Endometrial microvascular endothelial cells (primary cell): Measurements from ENCODE around the gene PTGDR. TPM values are rescaled to one million over a fixed set of nuclear protein-coding genes. Genes with fewer than 3 reads are reported as not detected.

ENCODE experiments used
- in situ Hi-C: cut with HindIII; loops from 2 replicates; pipeline ENCODE4 v1.10.0; 2017; ENCODE audit warnings: low sequenced_read_pairs, low pct_unique_long_range_greater_than_20kb; ENCODE audit errors: inconsistent ontology term
- total RNA-seq: library from RNA; depleted of rRNA; stranded (reverse); fragments of >200 nt; gene quantifications from one replicate; pipeline ENCODE4 v1.2.3, GENCODE V29; 2015; ENCODE audit errors: inconsistent ontology term

PTGDR gene
- total RNA-seq, result not detected

- in situ Hi-C loops, result no loop called here
Observed at GRCh38 chr14:52267501-52268278, at the start of gene PTGDR. TSS of gene PTGDR (plus strand) at chr14:52267698. CDS start at chr14:52267815, 117 bp downstream.

- in situ Hi-C loops, result no loop called here
Observed at GRCh38 chr14:52219488-52220084, 47.9 kb upstream of the PTGDR start.

GRCh38 chr14:52220924-52221811 is 46.3 kb upstream of the PTGDR start:
- in situ Hi-C loops, result no loop called here

DNA sequence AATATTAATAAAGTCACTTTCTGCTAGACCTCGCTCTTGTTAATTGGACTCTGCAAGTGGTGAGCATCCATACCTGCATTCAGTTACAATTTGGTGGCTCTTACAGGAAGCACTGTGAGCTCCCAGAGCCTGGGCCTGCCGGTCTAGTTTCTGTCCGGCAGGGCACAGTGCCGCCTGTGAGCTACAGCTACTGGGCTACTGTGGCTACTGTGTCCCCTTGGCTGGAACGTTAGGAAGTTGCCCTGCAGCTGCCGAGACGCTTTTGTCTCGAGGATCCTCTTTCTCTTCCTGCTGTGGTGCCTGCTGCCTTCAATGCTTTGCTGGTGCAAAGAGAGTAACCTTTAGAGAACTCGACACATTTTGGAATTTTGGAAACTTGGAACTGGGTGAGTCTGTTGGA is 44.6 kb upstream of the PTGDR start:
- in situ Hi-C loops, result no loop called here

- in situ Hi-C loops, result no loop called here
Observed at GRCh38 chr14:52227619-52228222, 39.8 kb upstream of the PTGDR start.

- in situ Hi-C loops, result no loop called here
Observed at GRCh38 chr14:52233693-52234092, 33.8 kb upstream of the PTGDR start.

- in situ Hi-C loops, result no loop called here
Observed at GRCh38 chr14:52235434-52235833, 32.1 kb upstream of the PTGDR start.

GRCh38 chr14:52235866-52236510 is 31.5 kb upstream of the PTGDR start:
- in situ Hi-C loops, result no loop called here

DNA sequence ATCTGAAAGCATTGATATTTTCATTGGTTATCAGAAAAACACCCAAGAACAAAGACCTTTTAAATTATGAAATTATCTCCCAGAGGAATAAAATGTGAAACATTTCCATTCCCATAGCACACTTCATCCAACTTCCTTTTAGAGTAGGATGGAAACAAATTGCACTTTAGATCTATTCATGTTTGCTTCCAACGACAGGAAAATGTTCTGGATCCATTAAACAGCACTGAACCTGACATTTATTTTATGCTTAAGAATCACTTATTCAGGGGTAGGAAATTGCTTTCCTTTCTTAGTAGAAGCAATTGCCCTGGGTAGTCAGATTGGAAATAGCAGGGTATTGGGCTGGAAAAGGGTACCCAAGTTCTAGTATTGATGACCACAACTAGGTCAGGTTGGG is 28.8 kb upstream of the PTGDR start:
- in situ Hi-C loops, result no loop called here

GRCh38 chr14:52240623-52241022 is 26.9 kb upstream of the PTGDR start:
- in situ Hi-C loops, result no loop called here

- in situ Hi-C loops, result no loop called here
Observed at GRCh38 chr14:52241087-52241793, 26.3 kb upstream of the PTGDR start.

- in situ Hi-C loops, result no loop called here
Observed at GRCh38 chr14:52244328-52244727, 23.2 kb upstream of the PTGDR start.

- in situ Hi-C loops, result no loop called here
Observed at GRCh38 chr14:52244997-52245396, 22.5 kb upstream of the PTGDR start.

GRCh38 chr14:52248057-52248456 is 19.4 kb upstream of the PTGDR start:
- in situ Hi-C loops, result no loop called here

DNA sequence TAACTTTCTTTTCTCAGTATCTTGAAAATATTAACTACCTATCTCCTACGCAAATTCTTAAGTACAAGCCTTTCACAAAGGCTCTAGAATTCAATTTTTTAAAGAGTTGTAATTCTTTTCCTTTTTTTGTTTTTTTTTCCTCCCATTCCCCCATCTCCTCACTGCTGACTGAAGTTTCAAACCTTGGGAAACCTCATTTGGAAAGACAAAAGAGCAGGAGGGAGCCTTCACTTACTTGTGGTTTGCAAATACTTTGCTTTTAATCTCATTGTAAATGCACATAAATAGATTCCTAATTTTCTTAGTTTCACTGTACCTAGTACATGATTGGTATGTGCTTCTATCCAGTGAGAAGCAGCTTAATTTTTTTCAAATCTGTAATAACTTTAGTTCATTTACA is 15.8 kb upstream of the PTGDR start:
- in situ Hi-C loops, result no loop called here

- in situ Hi-C loops, result no loop called here
Observed at GRCh38 chr14:52253503-52253902, 14.0 kb upstream of the PTGDR start.

DNA sequence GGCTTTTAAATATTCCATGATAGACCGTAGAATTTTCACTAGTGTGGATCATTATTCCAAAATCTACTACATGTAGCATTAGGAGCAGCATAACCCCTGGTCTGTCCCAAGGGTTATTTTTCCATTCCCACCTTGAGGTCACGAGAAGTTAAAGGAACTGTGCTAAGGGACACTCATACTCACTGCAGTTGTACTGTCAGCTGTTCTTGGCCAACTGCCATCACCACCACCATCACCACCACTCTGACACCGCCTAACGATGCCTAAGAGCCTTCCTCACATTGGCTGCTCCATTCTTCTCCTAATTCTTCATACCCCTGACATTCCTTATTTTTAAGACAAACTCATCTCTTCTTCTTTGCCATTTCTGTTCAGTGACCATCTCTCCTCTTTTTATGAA is 13.4 kb upstream of the PTGDR start:
- in situ Hi-C loops, result no loop called here

DNA sequence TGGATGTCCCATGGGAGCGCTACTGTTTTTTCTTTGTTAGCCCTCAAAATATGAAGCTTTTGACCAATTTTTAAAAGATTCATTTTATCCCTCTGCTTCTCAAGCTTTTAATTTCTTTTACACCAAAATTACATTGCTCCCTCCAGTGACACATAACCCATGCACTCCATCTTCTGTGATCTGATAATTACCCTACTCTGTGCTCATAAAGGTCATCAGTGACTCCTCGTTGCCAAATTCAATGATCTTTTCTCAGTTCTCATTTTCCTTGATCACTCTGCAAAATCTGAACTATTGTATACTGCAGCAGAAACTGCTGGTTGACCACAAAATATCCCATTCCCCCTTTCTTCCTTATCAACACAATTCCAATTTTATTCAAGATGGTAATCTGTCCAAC is 8.7 kb upstream of the PTGDR start:
- in situ Hi-C loops, result no loop called here
